IPS-20b (cell line): ENCODE results near the gene P3H4.
"Not testable (repeated sequence)": the region's sequence is repeated elsewhere in the genome, so short reads cannot be mapped to it uniquely, and the experiment has no call there.

Source experiments
- H3K27ac ChIP-seq: one replicate; pipeline ENCODE4 v1.5.1; 2013; ENCODE audit warnings: low read length
- H3K27me3 ChIP-seq: 2 replicates; pipeline ENCODE4 v1.6.1; 2013; ENCODE audit warnings: mild to moderate bottlenecking, low read length, inconsistent platforms; ENCODE audit not compliant: insufficient read depth
- H3K36me3 ChIP-seq: 2 replicates; pipeline ENCODE4 v1.6.1; 2013; ENCODE audit warnings: low read depth, mild to moderate bottlenecking, inconsistent platforms, low read length, moderate library complexity; ENCODE audit not compliant: insufficient read depth
- H3K4me1 ChIP-seq: 2 replicates; pipeline ENCODE4 v1.6.1; 2013; ENCODE audit warnings: mild to moderate bottlenecking, control low read depth, inconsistent platforms, low read length, moderate library complexity; ENCODE audit not compliant: insufficient read depth
- H3K4me3 ChIP-seq: 2 replicates; pipeline ENCODE4 v1.5.1; 2013; ENCODE audit warnings: mild to moderate bottlenecking, low read length, inconsistent platforms
- H3K9ac ChIP-seq: 2 replicates; pipeline ENCODE4 v1.6.1; 2013; ENCODE audit warnings: low read depth, mild to moderate bottlenecking, inconsistent platforms, low read length, moderate library complexity
- H3K9me3 ChIP-seq: 2 replicates; pipeline ENCODE4 v1.6.1; 2013; ENCODE audit warnings: mild to moderate bottlenecking, low read depth, low read length, inconsistent platforms; ENCODE audit not compliant: insufficient read depth

P3H4 gene

DNA sequence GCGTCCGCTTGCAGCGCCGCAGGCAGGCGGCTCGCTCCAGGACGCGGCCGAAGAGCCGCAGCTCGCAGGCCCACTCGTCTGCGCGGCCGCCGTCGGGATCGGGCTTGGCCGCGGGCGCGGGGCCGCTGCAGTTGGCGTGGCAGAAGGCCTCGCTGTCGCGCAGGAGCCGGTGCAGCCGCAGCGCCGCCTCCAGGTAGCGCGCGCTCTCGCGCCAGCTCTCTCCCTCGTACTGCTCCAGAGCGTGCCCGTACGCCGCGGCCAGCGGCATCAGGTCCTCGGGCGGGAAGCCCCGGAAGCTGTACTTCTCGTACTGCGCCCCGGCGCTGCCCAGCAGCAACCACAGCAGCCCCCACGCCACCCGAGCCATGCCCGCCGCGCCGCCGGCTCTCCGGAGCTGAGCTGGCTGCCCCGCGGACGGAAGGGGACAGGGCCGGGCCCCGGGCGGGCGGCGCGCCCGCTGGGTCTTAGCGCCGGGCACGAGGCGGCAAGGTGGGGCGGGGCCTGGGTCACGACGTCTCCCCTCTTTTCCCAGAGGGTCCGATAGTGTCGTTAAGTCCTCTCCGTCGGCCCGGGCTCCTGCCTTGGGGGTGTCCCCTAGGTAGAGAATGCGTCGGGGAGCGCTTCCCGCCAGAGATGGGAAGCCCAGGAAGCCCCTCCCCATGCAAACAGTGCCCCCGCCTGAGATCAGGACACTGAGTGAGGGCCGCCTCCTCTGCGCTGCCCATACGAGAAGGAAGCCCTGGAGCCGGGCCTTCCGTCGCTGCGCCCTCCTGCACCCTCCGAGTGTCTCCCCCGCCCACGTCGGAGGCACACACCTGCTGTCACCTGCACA, at the start of gene P3H4:
Gene P3H4 (minus strand): TSS at position 401 of the 832 bp plus-strand sequence. CDS start 34 bp downstream, at position 367.
- peak within 1 kb of the TSS; percentile 90 for H3K4me3 ChIP-seq
- H3K9ac ChIP-seq: peak within 1 kb of the TSS; percentile 93; the same call in 1 of the 2 replicates
- H3K27ac ChIP-seq: peak within 1 kb of the TSS; percentile 48
- H3K4me1 ChIP-seq: peaks cover 10% of the 10 kb centered on the region; the same call in 1 of the 2 replicates
- H3K36me3 ChIP-seq: peaks cover 5% of the 10 kb centered on the region
- peaks cover 9% of the 10 kb centered on the region for H3K27me3 ChIP-seq
- H3K9me3 ChIP-seq: no peaks in the 10 kb centered on the region

- no peaks in the 10 kb centered on the region for H3K27me3 ChIP-seq
- peaks cover 20% of the 10 kb centered on the region for H3K4me1 ChIP-seq
- H3K36me3 ChIP-seq: no peaks in the 10 kb centered on the region
- H3K9me3 ChIP-seq: no peaks in the 10 kb centered on the region
- H3K9ac ChIP-seq: no peak overlapping the region
- no peak overlapping the region for H3K27ac ChIP-seq
- H3K4me3 ChIP-seq: peak overlapping the region; percentile 29; the same call in 1 of the 2 replicates
Measured at GRCh38 chr17:41860254-41860931, 48.6 kb upstream of the P3H4 start.

DNA sequence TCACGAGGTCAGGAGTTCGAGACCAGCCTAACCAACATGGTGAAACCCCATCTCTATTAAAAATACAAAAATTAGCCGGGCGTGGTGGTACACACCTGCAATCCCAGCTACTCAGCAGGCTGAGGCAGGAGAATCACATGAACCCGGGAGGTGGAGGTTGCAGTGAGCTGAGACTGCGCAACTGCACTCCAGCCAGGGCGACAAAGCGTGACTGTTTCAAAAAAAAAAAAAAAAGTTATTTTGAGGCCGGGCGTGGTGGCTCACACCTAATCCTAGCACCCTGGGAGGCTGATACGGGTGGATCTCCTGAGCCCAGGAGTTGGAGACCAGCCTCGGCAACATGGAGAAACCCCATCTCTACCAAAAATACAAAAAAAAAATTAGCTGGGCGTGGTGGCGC, 39.6 kb upstream of the P3H4 start:
- not testable (repeated sequence) for H3K4me1 ChIP-seq, H3K27ac ChIP-seq

DNA sequence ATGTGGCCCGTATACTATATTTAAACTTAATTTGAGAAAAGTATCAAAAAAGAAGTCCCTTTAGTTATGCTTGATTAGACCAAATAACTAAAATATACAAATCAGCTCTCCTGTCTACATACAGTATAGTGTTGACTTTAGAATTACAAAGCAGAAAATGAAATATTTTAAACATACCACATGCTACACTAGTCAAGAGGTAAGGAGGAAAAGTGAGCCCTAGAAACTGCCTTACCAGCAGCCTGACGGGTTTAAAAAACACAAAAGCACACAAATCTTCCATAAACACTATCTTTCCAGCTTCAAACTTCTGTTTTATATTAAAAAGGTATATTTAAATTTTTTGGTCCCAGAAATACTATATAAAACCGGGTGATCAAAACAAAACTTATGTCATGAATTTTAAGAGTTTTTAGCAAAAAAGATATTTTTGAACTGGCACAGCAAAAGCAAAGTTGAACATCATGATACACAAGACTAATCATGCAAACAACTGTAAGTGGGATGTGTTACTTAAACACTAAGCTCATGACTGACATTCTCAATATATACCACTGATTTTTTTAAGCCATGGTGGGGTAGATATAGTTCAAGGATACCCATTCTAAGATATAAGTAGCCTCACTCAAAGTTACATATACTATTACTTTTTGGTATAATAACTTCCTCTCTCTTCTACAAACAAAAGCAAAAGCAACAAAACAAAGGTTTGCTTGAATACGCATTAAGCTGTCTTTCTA, 37.7 kb upstream of the P3H4 start:
- Histone ChIP-seq H3K27ac (no peak overlapping the region), H3K4me1 (no peaks in the 10 kb centered on the region), H3K4me3 (no peak overlapping the region), H3K9ac (no peak overlapping the region), H3K27me3 (no peaks in the 10 kb centered on the region), H3K9me3 (no peaks in the 10 kb centered on the region), H3K36me3 (peaks cover 19% of the 10 kb centered on the region)

More for the DNA sequence above, 39.6 kb upstream of the P3H4 start:
- not testable (repeated sequence) for H3K4me3 ChIP-seq, H3K9ac ChIP-seq, H3K9me3 ChIP-seq, H3K27me3 ChIP-seq
- peaks cover 25% of the 10 kb centered on the region for H3K36me3 ChIP-seq

DNA sequence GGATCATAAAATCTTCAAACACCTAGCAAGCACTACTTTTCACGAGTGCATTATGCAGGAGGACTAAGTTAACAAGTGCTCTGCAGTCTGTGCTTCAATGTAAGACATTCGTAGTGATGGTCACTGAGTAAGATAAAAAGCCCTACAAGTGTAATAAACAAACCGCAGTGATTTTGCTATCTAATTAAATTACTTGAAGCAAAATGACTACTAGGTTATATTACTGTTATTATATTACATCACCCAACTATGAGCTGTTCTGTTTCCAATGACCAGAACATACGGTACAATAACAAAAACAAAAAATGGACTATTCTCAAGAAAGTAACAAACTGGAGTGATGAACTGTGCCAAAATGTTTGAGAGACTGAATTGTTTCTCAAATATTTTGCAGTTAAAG, 37.0 kb upstream of the P3H4 start:
- Histone ChIP-seq H3K27me3 (no peaks in the 10 kb centered on the region), H3K36me3 (peaks cover 12% of the 10 kb centered on the region), H3K27ac (no peak overlapping the region), H3K9me3 (no peaks in the 10 kb centered on the region), H3K4me3 (no peak overlapping the region), H3K4me1 (no peaks in the 10 kb centered on the region), H3K9ac (no peak overlapping the region)

DNA sequence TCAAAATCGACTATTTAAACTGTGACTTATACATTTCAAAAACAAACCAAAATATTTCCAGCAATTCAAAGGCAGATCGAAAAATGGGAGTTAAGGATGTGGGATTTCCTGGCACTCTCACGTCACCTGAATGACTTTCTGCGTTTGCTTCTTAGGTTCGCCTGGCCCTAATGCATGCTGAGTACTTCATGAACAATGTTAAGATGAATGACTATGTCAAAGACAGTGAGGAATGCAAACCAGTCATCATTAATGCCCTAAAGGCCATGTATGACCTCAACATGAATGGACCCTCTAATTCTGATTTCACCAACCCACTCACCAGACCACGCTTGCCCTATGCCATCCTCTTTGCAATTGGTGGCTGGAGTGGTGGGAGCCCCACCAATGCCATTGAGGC, 33.2 kb upstream of the P3H4 start:
- H3K27me3 ChIP-seq: no peaks in the 10 kb centered on the region
- no peak overlapping the region for H3K4me3 ChIP-seq
- H3K9ac ChIP-seq: no peak overlapping the region
- H3K27ac ChIP-seq: no peak overlapping the region
- no peaks in the 10 kb centered on the region for H3K9me3 ChIP-seq
- no peaks in the 10 kb centered on the region for H3K36me3 ChIP-seq
- no peaks in the 10 kb centered on the region for H3K4me1 ChIP-seq

DNA sequence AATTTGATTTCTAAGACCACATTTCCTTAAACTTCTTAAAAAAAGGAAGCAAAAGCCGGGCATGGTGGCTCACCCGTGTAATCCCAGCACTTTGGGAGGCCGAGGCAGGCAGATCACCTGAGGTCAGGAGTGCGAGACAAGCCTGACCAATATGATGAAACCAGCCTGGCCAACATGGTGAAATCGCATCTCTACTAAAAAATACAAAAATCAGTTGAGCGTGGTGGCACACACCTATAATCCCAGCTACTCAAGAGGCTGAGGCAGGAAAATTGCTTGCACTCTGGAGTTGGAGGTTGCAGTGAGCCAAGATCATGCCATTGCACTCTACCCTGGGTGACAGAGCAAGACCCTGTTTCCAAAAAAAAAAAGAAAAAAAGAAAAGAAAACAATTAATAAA, 29.0 kb upstream of the P3H4 start:
- H3K4me3 ChIP-seq: not testable (repeated sequence)

DNA sequence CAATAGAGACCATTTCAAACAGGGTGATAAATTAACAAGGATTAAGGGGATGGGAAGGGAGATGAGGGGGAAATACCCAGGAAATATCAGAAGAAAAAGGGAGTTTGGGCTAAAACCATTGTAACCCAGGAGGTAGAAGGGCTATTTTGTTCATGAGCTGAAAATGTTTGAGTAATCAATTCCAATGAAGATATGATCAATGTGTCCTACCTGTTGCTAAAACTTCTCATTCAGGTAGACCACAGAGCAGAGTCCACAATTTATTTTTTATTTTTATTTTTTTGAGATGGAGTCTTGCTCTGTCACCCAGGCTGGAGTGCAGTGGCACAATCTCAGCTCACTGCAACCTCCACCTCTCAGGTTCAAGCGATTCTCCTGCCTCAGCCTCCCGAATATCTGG, 27.7 kb upstream of the P3H4 start:
- H3K4me1 ChIP-seq, H3K9me3 ChIP-seq, H3K4me3 ChIP-seq, H3K27ac ChIP-seq, H3K9ac ChIP-seq, H3K36me3 ChIP-seq: not testable (repeated sequence)
- peaks cover 15% of the 10 kb centered on the region for H3K27me3 ChIP-seq

More for the DNA sequence above, 29.0 kb upstream of the P3H4 start:
- not testable (repeated sequence) for H3K9ac ChIP-seq, H3K27ac ChIP-seq, H3K4me1 ChIP-seq, H3K36me3 ChIP-seq, H3K9me3 ChIP-seq
- H3K27me3 ChIP-seq: peaks cover 15% of the 10 kb centered on the region

GRCh38 chr17:41837761-41838538, 26.2 kb upstream of the P3H4 start, which contains the start of gene KLHL10:
Gene KLHL10 (plus strand): TSS chr17:41837825. CDS start chr17:41837933, 108 bp downstream.
- Histone ChIP-seq H3K4me3 (peak within 1 kb of the TSS; percentile 73), H3K9ac (no peak within 1 kb of the TSS), H3K4me1 (0 out of 2 replicates have a peak, but pooled peaks cover 3% of the 10 kb centered on the region), H3K36me3 (peaks cover 6% of the 10 kb centered on the region; the same call in 1 of the 2 replicates), H3K27ac (no peak within 1 kb of the TSS), H3K27me3 (peaks cover 15% of the 10 kb centered on the region), H3K9me3 (no peaks in the 10 kb centered on the region)

DNA sequence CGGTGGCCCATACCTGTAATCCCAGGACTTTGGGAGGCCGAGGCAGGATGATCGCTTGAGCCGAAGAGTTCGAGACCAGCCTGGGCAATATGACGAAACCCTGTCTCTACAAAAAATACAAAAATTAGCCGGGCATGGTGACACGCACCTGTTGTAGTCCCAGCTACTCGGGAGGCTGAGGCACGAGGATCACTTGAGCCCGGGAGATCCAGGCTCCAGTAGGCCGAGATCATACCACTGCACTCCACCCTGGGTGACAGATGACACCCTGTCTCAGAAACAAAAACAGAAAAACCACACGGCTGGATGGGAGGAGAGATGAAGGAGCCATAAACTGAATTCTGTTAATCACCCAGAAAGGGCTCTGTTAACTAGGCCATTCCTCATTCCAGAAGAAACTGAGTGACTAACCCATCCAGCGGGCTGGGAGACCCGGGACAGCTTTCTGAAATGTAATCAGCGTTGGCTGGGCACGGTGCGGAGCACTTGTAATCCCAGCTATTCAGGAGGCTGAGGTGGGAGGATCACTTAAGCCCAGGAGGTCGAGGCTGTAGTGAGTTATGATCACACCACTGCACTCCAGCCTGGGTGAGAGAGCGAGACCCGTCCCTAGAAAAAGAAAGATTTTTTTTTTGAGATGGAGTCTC, 24.9 kb upstream of the P3H4 start:
- 0 out of 2 replicates have a peak, but pooled peaks cover 3% of the 10 kb centered on the region for H3K4me1 ChIP-seq
- no peak overlapping the region for H3K27ac ChIP-seq
- H3K9me3 ChIP-seq: no peaks in the 10 kb centered on the region
- H3K4me3 ChIP-seq: peak overlapping the region; percentile 73
- peaks cover 15% of the 10 kb centered on the region for H3K36me3 ChIP-seq
- H3K27me3 ChIP-seq: peaks cover 15% of the 10 kb centered on the region
- no peak overlapping the region for H3K9ac ChIP-seq
